Measurements from ENCODE around the gene RXRA. TPM values are rescaled to one million over a fixed set of nuclear protein-coding genes. Genes with fewer than 3 reads are reported as not detected.

The RXRA gene
- total RNA-seq, 4 donors from 2014 or later: 39.4 to 81.3 (median 67.4) TPM

GRCh38 chr9:134375430-134376385 is 49.5 kb downstream of the RXRA start:
- 55 to 62% methylated on average over 29 to 35 of the region's 38 CpGs for WGBS, 2 donors
- no peaks in the 10 kb centered on the region for H3K9me3 ChIP-seq
- no peak overlapping the region for H3K4me3 ChIP-seq (replicated peaks in 1 of 3)
- intact Hi-C loops (cut with DNase I): no loop called here
- peak overlapping the region; percentile 5 to 78 (median 76) for H3K27ac ChIP-seq
- H3K36me3 ChIP-seq: no peaks in the 10 kb centered on the region
- TF ChIP-seq CTCF (IDR thresholded peaks at IDR 0.05) (no peak), POLR2A (IDR thresholded peaks at IDR 0.05) (no peak)
- peaks cover 78 to 100% of the 10 kb centered on the region in 2 donors for H3K4me1 ChIP-seq
- H3K27me3 ChIP-seq: no peaks in the 10 kb centered on the region
- peak; percentile 44 to 54 for DNase-seq

- Histone ChIP-seq H3K9me3 (no peaks in the 10 kb centered on the region), H3K4me3 (replicated peaks in 1 of 3) (no peak overlapping the region), H3K4me1 (peaks cover 75 to 100% of the 10 kb centered on the region in 2 donors), H3K36me3 (no peaks in the 10 kb centered on the region), H3K27ac (peak overlapping the region in 2 of 3 donors; percentile 76 to 78), H3K27me3 (no peaks in the 10 kb centered on the region)
- TF ChIP-seq CTCF (IDR thresholded peaks at IDR 0.05) (no peak), POLR2A (IDR thresholded peaks at IDR 0.05) (no peak)
- DNase-seq: peak; percentile 71 to 76
- intact Hi-C loops (cut with DNase I): no loop called here
- 37 to 42% methylated on average over 17 to 21 of the region's 27 CpGs for WGBS, 2 donors
Observed at GRCh38 chr9:134376386-134377142, 50.3 kb downstream of the RXRA start.

GRCh38 chr9:134377143-134377484 is 50.9 kb downstream of the RXRA start:
- no peak for DNase-seq
- Histone ChIP-seq H3K36me3 (no peaks in the 10 kb centered on the region), H3K27me3 (no peaks in the 10 kb centered on the region), H3K27ac (peak overlapping the region in 2 of 3 donors; percentile 76 to 78), H3K4me3 (replicated peaks in 1 of 3) (no peak overlapping the region), H3K4me1 (peaks cover 80 to 100% of the 10 kb centered on the region in 2 donors), H3K9me3 (no peaks in the 10 kb centered on the region)
- intact Hi-C loops (cut with DNase I): no loop called here
- TF ChIP-seq CTCF (IDR thresholded peaks at IDR 0.05): no peak
- no peak for TF ChIP-seq POLR2A (IDR thresholded peaks at IDR 0.05)
- WGBS, 2 donors: 90 to 100% methylated on average over 3 of the region's 8 CpGs

- no peaks in the 10 kb centered on the region for H3K36me3 ChIP-seq
- H3K27me3 ChIP-seq: no peaks in the 10 kb centered on the region
- WGBS, 2 donors: 48% methylated on average over 7 of the region's 17 CpGs; no CpG with 5 or more reads in 1 of the 2 donors
- intact Hi-C loops (cut with DNase I): no loop called here
- TF ChIP-seq POLR2A (IDR thresholded peaks at IDR 0.05) (no peak), CTCF (IDR thresholded peaks at IDR 0.05) (no peak)
- DNase-seq: peak; percentile 57
- H3K27ac ChIP-seq: peak overlapping the region in 2 of 3 donors; percentile 24 to 28
- peaks cover 83 to 100% of the 10 kb centered on the region in 2 donors for H3K4me1 ChIP-seq
- H3K4me3 ChIP-seq (replicated peaks in 1 of 3): no peak overlapping the region
- no peaks in the 10 kb centered on the region for H3K9me3 ChIP-seq
Observed at GRCh38 chr9:134377976-134378375, 51.7 kb downstream of the RXRA start.

Data from thyroid gland (tissue), 4 donors.